Activated naive CD8-positive, alpha-beta T cell treated with anti-CD3 and anti-CD28 coated beads, Interleukin-2, amount 10 ng/mL, durations not matched to agents 7 days and 5 days (primary cell): Measurements from ENCODE around the gene MRPL54. TPM values are rescaled to one million over a fixed set of nuclear protein-coding genes. Genes with fewer than 3 reads are reported as not detected.

Source experiments
- ATAC-seq: fragments of 150-1000 bp; cut with Tn5 transposase; one replicate; pipeline ENCODE4 v1.10.0; 2021; ENCODE audit warnings: low read depth, moderate library complexity
- POLR2A ChIA-PET: fragments of 350-600 bp; sonication (Branson Sonifier 250); formaldehyde crosslinking; loops from one replicate; lab custom pipeline; 2021; ENCODE audit warnings: antibody characterized with exemption; lab: Charles Lee
- DNase-seq: peaks from one replicate; pipeline ENCODE4 v3.0.0; 2021
- H3K27ac Mint-ChIP-seq: one replicate; pipeline ENCODE4 v1.8.0; 2022; ENCODE audit warnings: mild to moderate bottlenecking, mixed read lengths
- H3K27me3 Mint-ChIP-seq: one replicate; pipeline ENCODE4 v1.8.0; 2022; ENCODE audit warnings: mild to moderate bottlenecking, moderate library complexity, mixed read lengths
- H3K36me3 Mint-ChIP-seq: one replicate; pipeline ENCODE4 v1.8.0; 2021; ENCODE audit warnings: mild to moderate bottlenecking, mixed read lengths
- H3K4me1 Mint-ChIP-seq: one replicate; pipeline ENCODE4 v1.8.0; 2021; ENCODE audit warnings: mixed read lengths
- H3K4me3 Mint-ChIP-seq: one replicate; pipeline ENCODE4 v1.8.0; 2022; ENCODE audit warnings: mild to moderate bottlenecking, moderate library complexity, mixed read lengths
- H3K9me3 Mint-ChIP-seq: one replicate; pipeline ENCODE4 v1.8.0; 2021; ENCODE audit warnings: mixed read lengths
- total RNA-seq, 2 experiments: library from RNA; stranded (reverse); gene quantifications; one replicate each; pipeline ENCODE4 v1.2.3, GENCODE V29; 2021

MRPL54 gene
- total RNA-seq, 2 experiments from 2014 or later: 68.9 to 73.9 TPM

DNA sequence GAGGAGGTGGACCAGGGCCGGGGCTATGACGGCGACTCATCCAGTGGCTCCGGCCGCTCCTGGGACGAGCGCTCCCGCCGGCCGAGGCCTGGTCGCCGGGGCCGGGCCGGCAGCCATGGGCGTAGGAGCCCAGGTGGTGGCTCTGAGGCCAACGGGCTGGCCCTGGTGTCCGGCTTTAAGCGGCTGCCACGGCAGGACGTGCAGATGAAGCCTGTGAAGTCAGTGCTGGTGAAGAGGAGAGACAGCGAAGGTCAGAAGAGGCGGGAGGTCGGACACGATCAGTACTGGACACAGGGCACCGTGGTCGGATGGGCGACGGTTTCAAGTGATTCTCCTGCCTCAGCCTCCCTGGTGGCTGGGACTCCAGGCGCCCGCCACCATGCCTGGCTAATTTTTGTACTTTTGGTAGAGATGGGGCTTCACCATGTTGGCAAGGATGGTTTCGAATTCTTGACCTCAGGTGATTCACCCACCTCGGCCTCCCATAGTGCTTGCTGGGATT is 32.0 kb upstream of the MRPL54 start:
- no peaks in the 10 kb centered on the region for H3K9me3 Mint-ChIP-seq
- H3K4me3 Mint-ChIP-seq: no peak overlapping the region
- DNase-seq: no peak
- H3K4me1 Mint-ChIP-seq: peaks cover 2% of the 10 kb centered on the region
- POLR2A ChIA-PET: no interaction called here
- peaks cover 2% of the 10 kb centered on the region for H3K36me3 Mint-ChIP-seq
- no peak overlapping the region for H3K27ac Mint-ChIP-seq
- peaks cover 1% of the 10 kb centered on the region for H3K27me3 Mint-ChIP-seq
- ATAC-seq: no peak

DNA sequence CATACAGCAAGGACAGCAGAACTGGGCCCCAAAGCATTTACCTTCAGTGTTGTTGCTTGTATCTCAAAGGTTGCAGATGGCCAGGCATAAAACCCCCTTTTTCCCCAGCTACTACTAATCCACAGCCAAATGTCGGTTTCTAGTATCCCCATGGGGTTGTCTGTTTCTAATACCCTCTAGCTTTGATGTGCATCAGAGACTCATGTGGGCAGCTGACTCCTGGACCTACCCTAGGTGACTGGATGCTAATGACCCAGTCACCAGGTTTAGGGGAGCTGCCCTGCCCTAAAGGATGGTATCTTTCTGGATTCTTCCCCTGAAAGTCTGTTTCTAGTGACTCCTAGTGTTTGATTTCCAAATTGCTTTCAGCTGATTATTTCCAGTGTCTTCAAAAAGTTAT is 30.4 kb upstream of the MRPL54 start:
- H3K27me3 Mint-ChIP-seq: no peaks in the 10 kb centered on the region

GRCh38 chr19:3733549-3734309 is 28.8 kb upstream of the MRPL54 start:
- DNase-seq (no peak), ATAC-seq (no peak)
- H3K4me3 Mint-ChIP-seq: no peak overlapping the region
- no peak overlapping the region for H3K27ac Mint-ChIP-seq
- H3K9me3 Mint-ChIP-seq: no peaks in the 10 kb centered on the region
- peaks cover 2% of the 10 kb centered on the region for H3K4me1 Mint-ChIP-seq
- POLR2A ChIA-PET: no interaction called here
- no peaks in the 10 kb centered on the region for H3K27me3 Mint-ChIP-seq
- H3K36me3 Mint-ChIP-seq: peaks cover 2% of the 10 kb centered on the region

More for the DNA sequence above, 30.4 kb upstream of the MRPL54 start:
- Mint-ChIP-seq H3K4me3 (no peak overlapping the region), H3K36me3 (peaks cover 2% of the 10 kb centered on the region), H3K9me3 (no peaks in the 10 kb centered on the region), H3K4me1 (peaks cover 2% of the 10 kb centered on the region), H3K27ac (no peak overlapping the region)
- POLR2A ChIA-PET: no interaction called here
- DNase-seq (no peak), ATAC-seq (no peak)

DNA sequence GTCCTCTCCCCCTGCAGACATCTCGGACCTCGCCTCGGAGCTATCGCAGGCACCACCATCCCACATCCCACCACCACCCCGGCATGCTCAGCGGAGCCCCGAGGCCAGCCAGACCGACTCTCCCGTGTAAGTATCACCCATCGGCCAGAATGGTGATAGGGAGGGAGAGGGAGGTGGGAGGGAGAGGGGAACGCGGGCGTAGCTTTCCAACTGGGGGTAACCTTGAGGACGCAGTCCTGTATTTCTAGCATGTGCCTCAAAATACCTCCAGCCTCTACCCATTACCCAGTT is 28.2 kb upstream of the MRPL54 start:
- no peaks in the 10 kb centered on the region for H3K27me3 Mint-ChIP-seq
- H3K9me3 Mint-ChIP-seq: no peaks in the 10 kb centered on the region
- H3K4me3 Mint-ChIP-seq: no peak overlapping the region
- H3K36me3 Mint-ChIP-seq: peaks cover 2% of the 10 kb centered on the region
- H3K4me1 Mint-ChIP-seq: peaks cover under 1% of the 10 kb centered on the region
- ATAC-seq (no peak), DNase-seq (no peak)
- H3K27ac Mint-ChIP-seq: no peak overlapping the region
- POLR2A ChIA-PET: no interaction called here

DNA sequence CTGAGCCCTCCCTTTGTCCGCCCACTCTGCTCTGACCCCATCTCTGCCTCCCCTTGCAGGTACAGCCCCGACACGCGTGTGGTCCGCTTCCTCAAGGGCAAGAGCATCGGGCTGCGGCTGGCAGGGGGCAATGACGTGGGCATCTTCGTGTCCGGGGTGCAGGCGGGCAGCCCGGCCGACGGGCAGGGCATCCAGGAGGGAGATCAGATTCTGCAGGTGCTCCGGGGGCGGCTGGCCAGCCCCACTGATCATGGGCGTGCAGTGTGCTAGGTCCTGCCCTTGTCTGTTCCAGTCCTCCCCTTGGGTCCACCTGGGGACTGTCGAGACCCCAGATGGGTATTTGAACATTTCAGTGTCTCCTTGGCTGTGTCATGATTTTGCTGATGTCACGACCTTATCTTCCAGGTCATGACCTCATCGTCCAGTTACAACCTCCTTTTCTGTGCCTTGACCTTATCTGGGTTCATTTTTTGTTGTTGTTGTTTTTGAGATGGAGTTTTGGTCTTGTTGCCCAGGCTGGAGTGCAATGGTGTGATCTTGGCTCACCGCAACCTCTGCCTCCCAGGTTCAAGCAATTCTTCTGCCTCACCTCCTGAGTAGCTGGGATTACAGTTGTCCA is 26.3 kb upstream of the MRPL54 start:
- DNase-seq: no peak
- H3K4me1 Mint-ChIP-seq: peaks cover 5% of the 10 kb centered on the region
- H3K4me3 Mint-ChIP-seq: no peak overlapping the region
- peaks cover 2% of the 10 kb centered on the region for H3K36me3 Mint-ChIP-seq
- POLR2A ChIA-PET: no interaction called here
- no peaks in the 10 kb centered on the region for H3K9me3 Mint-ChIP-seq
- H3K27ac Mint-ChIP-seq: no peak overlapping the region
- no peak for ATAC-seq
- no peaks in the 10 kb centered on the region for H3K27me3 Mint-ChIP-seq

DNA sequence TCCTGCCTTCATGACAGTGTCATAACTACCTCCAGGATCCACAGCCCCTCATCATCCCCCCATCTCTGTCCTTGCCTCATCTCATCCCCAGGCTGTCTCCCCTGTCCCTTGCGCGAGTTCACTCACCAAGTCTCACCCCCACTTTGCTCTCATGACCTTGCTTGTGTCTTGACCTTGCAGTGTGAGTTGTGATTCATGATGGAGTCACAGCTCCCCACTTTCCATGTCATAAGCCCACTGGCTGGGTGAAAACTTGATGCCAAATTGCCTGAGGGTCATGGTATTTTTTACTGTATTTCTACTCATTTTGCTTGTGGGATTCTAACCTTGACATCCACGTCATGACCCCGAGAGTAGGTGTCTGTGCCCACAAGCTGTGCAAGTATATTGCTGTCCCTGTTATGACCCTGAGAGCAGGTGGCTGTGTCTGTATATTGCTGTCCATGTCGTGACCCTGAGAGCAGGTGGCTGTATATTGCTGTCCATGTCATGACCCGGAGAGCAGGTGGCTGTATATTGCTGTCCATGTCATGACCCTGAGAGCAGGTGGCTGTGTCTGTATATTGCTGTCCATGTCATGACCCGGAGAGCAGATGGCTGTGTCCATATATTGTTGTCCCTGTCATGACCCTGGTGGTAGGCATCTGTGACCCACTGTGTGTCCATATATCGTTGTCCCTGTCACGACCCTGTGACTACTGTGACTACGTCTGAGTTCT is 24.8 kb upstream of the MRPL54 start:
- Mint-ChIP-seq H3K9me3 (no peaks in the 10 kb centered on the region), H3K4me3 (no peak overlapping the region), H3K27ac (no peak overlapping the region), H3K27me3 (no peaks in the 10 kb centered on the region), H3K4me1 (peaks cover 5% of the 10 kb centered on the region), H3K36me3 (no peaks in the 10 kb centered on the region)
- DNase-seq (no peak), ATAC-seq (no peak)
- POLR2A ChIA-PET: no interaction called here

DNA sequence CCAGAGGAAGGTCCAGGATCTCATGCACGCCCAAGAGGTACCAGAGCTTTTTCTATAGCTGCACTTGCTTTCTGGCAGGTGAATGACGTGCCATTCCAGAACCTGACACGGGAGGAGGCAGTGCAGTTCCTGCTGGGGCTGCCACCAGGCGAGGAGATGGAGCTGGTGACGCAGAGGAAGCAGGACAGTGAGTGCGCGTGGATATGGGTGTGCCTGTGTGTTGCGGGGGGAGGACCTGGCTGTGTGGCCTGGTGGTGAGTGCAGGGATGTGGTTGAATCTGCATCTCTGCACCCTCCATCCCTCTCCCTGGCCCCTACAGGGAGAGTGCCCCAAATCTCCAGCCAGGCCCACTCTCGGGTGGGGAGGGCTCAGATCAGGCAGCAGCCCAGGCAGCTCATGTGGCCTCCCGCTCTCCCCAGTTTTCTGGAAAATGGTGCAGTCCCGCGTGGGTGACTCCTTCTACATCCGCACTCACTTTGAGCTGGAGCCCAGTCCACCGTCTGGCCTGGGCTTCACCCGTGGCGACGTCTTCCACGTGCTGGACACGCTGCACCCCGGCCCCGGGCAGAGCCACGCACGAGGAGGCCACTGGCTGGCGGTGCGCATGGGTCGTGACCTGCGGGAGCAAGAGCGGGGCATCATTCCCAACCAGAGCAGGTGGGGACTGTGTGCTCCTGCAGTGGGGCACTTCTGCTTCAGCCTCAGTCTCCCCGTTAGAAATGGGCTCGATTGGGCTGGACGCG is 23.8 kb upstream of the MRPL54 start:
- POLR2A ChIA-PET: interaction anchor here (3.6 kb wide), 1 partner anchor 23 kb away, joined by 16 read pairs; the partner anchor contains the start of genes APBA3 and MRPL54
- H3K4me1 Mint-ChIP-seq: peaks cover 5% of the 10 kb centered on the region
- no peaks in the 10 kb centered on the region for H3K36me3 Mint-ChIP-seq
- no peaks in the 10 kb centered on the region for H3K9me3 Mint-ChIP-seq
- peak overlapping the region; percentile 78 for H3K27ac Mint-ChIP-seq
- no peaks in the 10 kb centered on the region for H3K27me3 Mint-ChIP-seq
- H3K4me3 Mint-ChIP-seq: no peak overlapping the region
- no peak for ATAC-seq
- DNase-seq: no peak

DNA sequence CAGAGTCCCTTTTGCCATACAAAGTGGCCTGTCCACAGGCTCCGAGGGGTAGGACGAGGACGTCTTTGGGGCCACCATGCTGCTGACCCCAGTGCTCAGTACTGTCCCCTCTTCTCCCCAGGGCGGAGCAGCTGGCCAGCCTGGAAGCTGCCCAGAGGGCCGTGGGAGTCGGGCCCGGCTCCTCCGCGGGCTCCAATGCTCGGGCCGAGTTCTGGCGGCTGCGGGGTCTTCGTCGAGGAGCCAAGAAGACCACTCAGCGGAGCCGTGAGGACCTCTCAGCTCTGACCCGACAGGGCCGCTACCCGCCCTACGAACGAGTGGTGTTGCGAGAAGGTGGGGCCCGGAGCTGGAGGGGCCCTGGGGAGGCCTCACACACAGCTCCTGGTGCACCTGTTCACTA is 22.1 kb upstream of the MRPL54 start:
- H3K27me3 Mint-ChIP-seq: no peaks in the 10 kb centered on the region
- ATAC-seq (no peak), DNase-seq (no peak)
- no peak overlapping the region for H3K27ac Mint-ChIP-seq
- no peaks in the 10 kb centered on the region for H3K36me3 Mint-ChIP-seq
- POLR2A ChIA-PET: interaction anchor here (3.6 kb wide), 1 partner anchor 22 kb away, joined by 16 read pairs; the partner anchor contains the start of genes APBA3 and MRPL54
- H3K4me1 Mint-ChIP-seq: peaks cover 5% of the 10 kb centered on the region
- H3K9me3 Mint-ChIP-seq: no peaks in the 10 kb centered on the region
- no peak overlapping the region for H3K4me3 Mint-ChIP-seq

- DNase-seq (no peak), ATAC-seq (no peak)
- Mint-ChIP-seq H3K4me3 (no peak overlapping the region), H3K9me3 (no peaks in the 10 kb centered on the region), H3K36me3 (no peaks in the 10 kb centered on the region), H3K27ac (no peak overlapping the region), H3K4me1 (peaks cover 5% of the 10 kb centered on the region), H3K27me3 (no peaks in the 10 kb centered on the region)
- POLR2A ChIA-PET: interaction anchor here (1.1 to 1.7 kb wide), 2 partner anchors 13 to 19 kb away, joined by 4 read pairs; partner anchors contain the start of gene MRPL54
Measured at GRCh38 chr19:3743486-3743885, 19.0 kb upstream of the MRPL54 start.

- Mint-ChIP-seq H3K27me3 (no peaks in the 10 kb centered on the region), H3K4me3 (no peak overlapping the region), H3K9me3 (no peaks in the 10 kb centered on the region), H3K4me1 (no peaks in the 10 kb centered on the region), H3K36me3 (peaks cover 8% of the 10 kb centered on the region), H3K27ac (no peak overlapping the region)
- no peak for ATAC-seq
- DNase-seq: no peak
- POLR2A ChIA-PET: interaction anchor here (0.7 to 0.8 kb wide), 2 partner anchors 12 to 224 kb away, joined by 5 to 9 read pairs; no protein-coding TSS in a partner anchor
Measured at GRCh38 chr19:3745363-3746045, 17.0 kb upstream of the MRPL54 start.

- H3K27ac Mint-ChIP-seq: no peak overlapping the region
- no peak overlapping the region for H3K4me3 Mint-ChIP-seq
- DNase-seq: no peak
- peaks cover 12% of the 10 kb centered on the region for H3K36me3 Mint-ChIP-seq
- H3K27me3 Mint-ChIP-seq: no peaks in the 10 kb centered on the region
- ATAC-seq: no peak
- no peaks in the 10 kb centered on the region for H3K4me1 Mint-ChIP-seq
- H3K9me3 Mint-ChIP-seq: no peaks in the 10 kb centered on the region
- POLR2A ChIA-PET: interaction anchor here (0.6 kb wide), 1 partner anchor 486 kb away, joined by 3 read pairs; no protein-coding TSS in a partner anchor
Measured at GRCh38 chr19:3746371-3747056, 16.0 kb upstream of the MRPL54 start.

DNA sequence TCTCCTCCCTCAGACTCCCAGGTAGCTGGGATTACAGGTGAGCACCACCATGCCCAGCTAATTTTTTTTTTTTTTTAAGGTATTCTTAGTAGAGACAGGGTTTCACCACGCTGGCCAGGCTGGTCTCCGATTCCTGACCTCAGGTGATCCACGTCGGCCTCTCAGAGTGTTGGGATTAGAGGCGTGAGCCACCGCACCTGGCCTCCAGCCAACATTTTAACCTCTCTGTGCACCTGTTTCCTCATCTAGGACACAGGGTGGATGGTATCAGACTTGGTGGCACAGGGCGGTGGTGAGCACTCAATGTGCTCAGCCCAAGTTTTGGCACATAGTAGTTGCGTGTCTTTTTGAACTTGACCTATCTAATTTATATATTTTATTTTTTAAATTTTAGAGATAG is 13.5 kb upstream of the MRPL54 start:
- Mint-ChIP-seq H3K9me3 (no peaks in the 10 kb centered on the region), H3K36me3 (peaks cover 24% of the 10 kb centered on the region), H3K4me1 (no peaks in the 10 kb centered on the region), H3K27ac (no peak overlapping the region), H3K4me3 (no peak overlapping the region), H3K27me3 (no peaks in the 10 kb centered on the region)
- POLR2A ChIA-PET: interaction anchor here (0.5 kb wide), 1 partner anchor 17 kb away, joined by 3 read pairs; no protein-coding TSS in a partner anchor
- ATAC-seq: no peak
- DNase-seq: no peak
